HepG2 (cell line): ENCODE measurements around the gene CST4. TPM values are rescaled to one million over a fixed set of nuclear protein-coding genes. Genes with fewer than 3 reads are reported as not detected.

Experiments used
- ARNTL ChIP-seq: sonication (generic); formaldehyde crosslinking; IDR thresholded peaks from 2 replicates; pipeline ENCODE4 v1.4.0; 2020; ENCODE audit warnings: mild to moderate bottlenecking, missing genetic modification reagents
- FOXA3 ChIP-seq: IDR thresholded peaks from 2 replicates; pipeline ENCODE4 v1.6.1; 2016; ENCODE audit warnings: missing genetic modification reagents, missing compliant biosample characterization
- FOXK1 ChIP-seq: sonication (generic); formaldehyde crosslinking; IDR thresholded peaks from 2 replicates; pipeline ENCODE4 v1.4.0; 2020; ENCODE audit warnings: low read depth, missing genetic modification reagents, borderline replicate concordance
- GATA4 ChIP-seq: sonication (generic); IDR thresholded peaks from 2 replicates; pipeline ENCODE4 v1.6.1; 2016; ENCODE audit warnings: antibody characterized with exemption, low read depth, borderline replicate concordance
- GFI1 ChIP-seq: sonication (generic); formaldehyde crosslinking; IDR thresholded peaks from 2 replicates; pipeline ENCODE4 v1.5.0; 2020; ENCODE audit warnings: missing genetic modification reagents, mild to moderate bottlenecking, borderline replicate concordance
- KLF6 ChIP-seq: IDR thresholded peaks from 2 replicates; pipeline ENCODE4 v1.8.0; 2016; ENCODE audit warnings: missing biosample characterization, missing genetic modification reagents
- NFE2L2 ChIP-seq: fragments of 150-350 bp; IDR thresholded peaks from 2 replicates; pipeline ENCODE4 v1.6.1; 2014; ENCODE audit warnings: low read length
- SRY ChIP-seq: sonication (generic); formaldehyde crosslinking; IDR thresholded peaks from 2 replicates; pipeline ENCODE4 v1.8.0; 2022; ENCODE audit warnings: mild to moderate bottlenecking, missing genetic modification reagents
- STAG1 ChIP-seq: sonication (generic); formaldehyde crosslinking; IDR thresholded peaks from 2 replicates; pipeline ENCODE4 v1.4.0; 2020; ENCODE audit warnings: missing genetic modification reagents
- XRCC5 ChIP-seq: fragments of 200-400 bp; formaldehyde crosslinking; optimal IDR thresholded peaks from 2 replicates; pipeline ENCODE3; 2017; ENCODE audit warnings: mild to moderate bottlenecking, low read length
- ZBTB38 ChIP-seq: sonication (generic); formaldehyde crosslinking; IDR thresholded peaks from 2 replicates; pipeline ENCODE4 v1.5.1; 2020; ENCODE audit warnings: mild to moderate bottlenecking, missing genetic modification reagents
- ZBTB7A ChIP-seq: sonication (generic); formaldehyde crosslinking; IDR thresholded peaks from 2 replicates; pipeline ENCODE4 v1.8.0; 2022; ENCODE audit warnings: mild to moderate bottlenecking, missing genetic modification reagents
- ZNF326 ChIP-seq: sonication (generic); formaldehyde crosslinking; IDR thresholded peaks from 2 replicates; pipeline ENCODE4 v1.4.0; 2020; ENCODE audit warnings: missing genetic modification reagents, borderline replicate concordance
- ZNF530 ChIP-seq: sonication (generic); formaldehyde crosslinking; IDR thresholded peaks from 2 replicates; pipeline ENCODE4 v1.5.0; 2020; ENCODE audit warnings: low read depth, mild to moderate bottlenecking, missing genetic modification reagents
- ZNF549 ChIP-seq: sonication (generic); formaldehyde crosslinking; IDR thresholded peaks from 2 replicates; pipeline ENCODE4 v1.5.0; 2020; ENCODE audit warnings: missing genetic modification reagents
- ZNF780A ChIP-seq: sonication (generic); formaldehyde crosslinking; IDR thresholded peaks from 2 replicates; pipeline ENCODE4 v1.8.0; 2022; ENCODE audit warnings: mild to moderate bottlenecking, missing genetic modification reagents, moderate library complexity
- polyA plus RNA-seq, 8 experiments: library from polyadenylated mRNA; depleted of rRNA in 3 of 8; stranded (reverse) in 7 of 8; unstranded in 1 of 8; fragments of >200 nt; fragmentation: Illumina TruSeq in 4 of 8; extraction: Trizol in 4 of 8; gene quantifications; 2 replicates each; pipeline versions ENCODE4 v1.2.1 to v1.2.3, GENCODE V29; 2011 to 2016; ENCODE audit warnings: low read depth in 4 of 8, missing spikeins in 1 of 8, mixed read lengths in 1 of 8; ENCODE audit not compliant: insufficient read depth in 1 of 8
- total RNA-seq, 5 experiments: library from RNA; depleted of rRNA; stranded (reverse); fragments of >200 nt; fragmentation: Illumina TruSeq; extraction: Trizol; gene quantifications; 2 replicates each; pipeline ENCODE4 v1.2.3, GENCODE V29; 2016; ENCODE audit warnings: low read depth in 1 of 5
- TF ChIP-seq, protein P1 (sequence below): sonication (generic); formaldehyde crosslinking; IDR thresholded peaks from 2 replicates; pipeline ENCODE4 v1.4.0; 2020; ENCODE audit warnings: missing genetic modification reagents
- TF ChIP-seq, protein P2 (sequence below): sonication (generic); formaldehyde crosslinking; IDR thresholded peaks from 2 replicates; pipeline ENCODE4 v1.4.0; 2020; ENCODE audit warnings: mild to moderate bottlenecking, low read depth, missing genetic modification reagents
- TF ChIP-seq, protein P3 (sequence below): sonication (generic); formaldehyde crosslinking; IDR thresholded peaks from 2 replicates; pipeline ENCODE4 v1.5.0; 2020; ENCODE audit warnings: mild to moderate bottlenecking, missing genetic modification reagents
- TF ChIP-seq, protein P4 (sequence below), 2 experiments: IDR thresholded peaks; 2 replicates each; pipeline ENCODE4 v1.6.1; 2011 to 2012; ENCODE audit warnings: low read length in 2 of 2, borderline replicate concordance in 1 of 2, low read depth in 1 of 2, mild to moderate bottlenecking in 1 of 2, moderate library complexity in 1 of 2

Gene CST4
- total and polyA plus RNA-seq, 2 of the 13 experiments (the other 11 are each of a cell fraction or from before 2014, with no cell fraction given) = not detected

DNA sequence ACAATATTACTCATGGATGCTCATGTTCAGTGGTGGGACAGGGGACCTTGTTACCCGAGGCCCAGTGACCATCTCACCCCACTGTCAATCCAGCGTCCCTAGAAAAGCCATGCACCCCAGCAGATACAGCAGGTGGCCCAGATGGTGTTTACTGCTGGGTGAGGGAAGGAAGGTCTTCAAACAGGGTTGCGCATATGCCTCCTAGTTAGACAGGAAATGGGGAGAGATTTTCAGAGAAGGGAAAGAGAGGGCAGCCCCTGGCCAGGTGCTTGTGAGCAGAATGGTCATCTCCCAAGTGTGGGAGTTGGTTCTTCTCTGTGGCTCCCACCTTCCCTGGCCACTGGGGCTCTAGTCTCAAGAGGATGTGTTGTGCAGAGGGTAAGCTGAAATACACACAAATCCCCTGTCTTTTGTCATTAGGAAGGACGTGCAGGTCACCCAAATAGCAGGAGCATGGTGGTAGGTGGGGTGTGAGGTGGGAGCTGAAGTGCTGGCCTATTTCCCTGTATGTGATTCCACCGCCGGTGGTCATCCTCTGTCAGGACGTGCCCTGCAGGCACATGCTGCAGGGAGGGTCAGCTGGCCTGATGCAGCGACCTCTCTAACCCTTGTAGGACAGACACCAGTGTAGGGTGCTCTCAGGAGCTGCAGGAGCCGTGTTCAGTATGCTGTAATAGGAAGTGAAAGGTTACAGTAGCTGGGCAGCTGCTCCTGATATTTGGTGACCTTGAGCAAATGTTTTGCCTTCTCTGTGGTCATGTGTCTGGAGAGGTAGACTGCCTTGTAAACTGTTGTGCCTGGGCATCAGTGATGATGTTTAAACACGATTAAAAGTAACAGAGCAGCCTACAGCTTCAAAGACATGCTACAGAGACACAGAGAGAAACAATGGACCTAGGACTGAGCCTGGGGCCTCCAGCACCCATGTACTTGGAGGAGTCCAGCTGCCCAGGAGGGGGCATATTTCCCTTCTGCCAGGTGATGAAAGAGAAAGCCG, 47.9 kb downstream of the CST4 start (continued):
- TF ChIP-seq XRCC5 = peak; percentile 58
- TF ChIP-seq ZNF549 = no peak
- TF ChIP-seq NFE2L2 = no peak
- no peak for TF ChIP-seq ZNF530
- TF ChIP-seq ZNF780A (CRISPR knock-in tag) = 0 out of 2 replicates have a peak, but pooled peaks have one; percentile 51
- TF ChIP-seq, protein P1, sequence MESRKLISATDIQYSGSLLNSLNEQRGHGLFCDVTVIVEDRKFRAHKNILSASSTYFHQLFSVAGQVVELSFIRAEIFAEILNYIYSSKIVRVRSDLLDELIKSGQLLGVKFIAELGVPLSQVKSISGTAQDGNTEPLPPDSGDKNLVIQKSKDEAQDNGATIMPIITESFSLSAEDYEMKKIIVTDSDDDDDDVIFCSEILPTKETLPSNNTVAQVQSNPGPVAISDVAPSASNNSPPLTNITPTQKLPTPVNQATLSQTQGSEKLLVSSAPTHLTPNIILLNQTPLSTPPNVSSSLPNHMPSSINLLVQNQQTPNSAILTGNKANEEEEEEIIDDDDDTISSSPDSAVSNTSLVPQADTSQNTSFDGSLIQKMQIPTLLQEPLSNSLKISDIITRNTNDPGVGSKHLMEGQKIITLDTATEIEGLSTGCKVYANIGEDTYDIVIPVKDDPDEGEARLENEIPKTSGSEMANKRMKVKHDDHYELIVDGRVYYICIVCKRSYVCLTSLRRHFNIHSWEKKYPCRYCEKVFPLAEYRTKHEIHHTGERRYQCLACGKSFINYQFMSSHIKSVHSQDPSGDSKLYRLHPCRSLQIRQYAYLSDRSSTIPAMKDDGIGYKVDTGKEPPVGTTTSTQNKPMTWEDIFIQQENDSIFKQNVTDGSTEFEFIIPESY (CRISPR knock-in tag) = 0 out of 2 replicates have a peak, but pooled peaks have one; percentile 46
- no peak for TF ChIP-seq ZBTB7A
- TF ChIP-seq GATA4 = no peak
- no peak; the same call in 1 of the 2 replicates for TF ChIP-seq ZBTB38 (CRISPR knock-in tag)
- no peak for TF ChIP-seq ZNF326 (CRISPR knock-in tag)
- peak; percentile 21; the same call in 1 of the 2 replicates for TF ChIP-seq STAG1 (CRISPR knock-in tag)
- TF ChIP-seq, protein P2, sequence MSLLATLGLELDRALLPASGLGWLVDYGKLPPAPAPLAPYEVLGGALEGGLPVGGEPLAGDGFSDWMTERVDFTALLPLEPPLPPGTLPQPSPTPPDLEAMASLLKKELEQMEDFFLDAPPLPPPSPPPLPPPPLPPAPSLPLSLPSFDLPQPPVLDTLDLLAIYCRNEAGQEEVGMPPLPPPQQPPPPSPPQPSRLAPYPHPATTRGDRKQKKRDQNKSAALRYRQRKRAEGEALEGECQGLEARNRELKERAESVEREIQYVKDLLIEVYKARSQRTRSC (CRISPR knock-in tag) = no peak
- TF ChIP-seq, protein P3, sequence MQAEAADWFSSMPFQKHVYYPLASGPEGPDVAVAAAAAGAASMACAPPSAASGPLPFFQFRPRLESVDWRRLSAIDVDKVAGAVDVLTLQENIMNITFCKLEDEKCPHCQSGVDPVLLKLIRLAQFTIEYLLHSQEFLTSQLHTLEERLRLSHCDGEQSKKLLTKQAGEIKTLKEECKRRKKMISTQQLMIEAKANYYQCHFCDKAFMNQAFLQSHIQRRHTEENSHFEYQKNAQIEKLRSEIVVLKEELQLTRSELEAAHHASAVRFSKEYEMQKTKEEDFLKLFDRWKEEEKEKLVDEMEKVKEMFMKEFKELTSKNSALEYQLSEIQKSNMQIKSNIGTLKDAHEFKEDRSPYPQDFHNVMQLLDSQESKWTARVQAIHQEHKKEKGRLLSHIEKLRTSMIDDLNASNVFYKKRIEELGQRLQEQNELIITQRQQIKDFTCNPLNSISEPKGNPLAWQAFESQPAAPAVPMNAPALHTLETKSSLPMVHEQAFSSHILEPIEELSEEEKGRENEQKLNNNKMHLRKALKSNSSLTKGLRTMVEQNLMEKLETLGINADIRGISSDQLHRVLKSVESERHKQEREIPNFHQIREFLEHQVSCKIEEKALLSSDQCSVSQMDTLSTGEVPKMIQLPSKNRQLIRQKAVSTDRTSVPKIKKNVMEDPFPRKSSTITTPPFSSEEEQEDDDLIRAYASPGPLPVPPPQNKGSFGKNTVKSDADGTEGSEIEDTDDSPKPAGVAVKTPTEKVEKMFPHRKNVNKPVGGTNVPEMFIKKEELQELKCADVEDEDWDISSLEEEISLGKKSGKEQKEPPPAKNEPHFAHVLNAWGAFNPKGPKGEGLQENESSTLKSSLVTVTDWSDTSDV (CRISPR knock-in tag) = no peak
- peak; percentile 36; the same call in 1 of the 2 replicates for TF ChIP-seq SRY (CRISPR knock-in tag)
- peak; percentile 88; the same call in 1 of the 2 replicates for TF ChIP-seq FOXK1 (CRISPR knock-in tag)
- TF ChIP-seq, protein P4, sequence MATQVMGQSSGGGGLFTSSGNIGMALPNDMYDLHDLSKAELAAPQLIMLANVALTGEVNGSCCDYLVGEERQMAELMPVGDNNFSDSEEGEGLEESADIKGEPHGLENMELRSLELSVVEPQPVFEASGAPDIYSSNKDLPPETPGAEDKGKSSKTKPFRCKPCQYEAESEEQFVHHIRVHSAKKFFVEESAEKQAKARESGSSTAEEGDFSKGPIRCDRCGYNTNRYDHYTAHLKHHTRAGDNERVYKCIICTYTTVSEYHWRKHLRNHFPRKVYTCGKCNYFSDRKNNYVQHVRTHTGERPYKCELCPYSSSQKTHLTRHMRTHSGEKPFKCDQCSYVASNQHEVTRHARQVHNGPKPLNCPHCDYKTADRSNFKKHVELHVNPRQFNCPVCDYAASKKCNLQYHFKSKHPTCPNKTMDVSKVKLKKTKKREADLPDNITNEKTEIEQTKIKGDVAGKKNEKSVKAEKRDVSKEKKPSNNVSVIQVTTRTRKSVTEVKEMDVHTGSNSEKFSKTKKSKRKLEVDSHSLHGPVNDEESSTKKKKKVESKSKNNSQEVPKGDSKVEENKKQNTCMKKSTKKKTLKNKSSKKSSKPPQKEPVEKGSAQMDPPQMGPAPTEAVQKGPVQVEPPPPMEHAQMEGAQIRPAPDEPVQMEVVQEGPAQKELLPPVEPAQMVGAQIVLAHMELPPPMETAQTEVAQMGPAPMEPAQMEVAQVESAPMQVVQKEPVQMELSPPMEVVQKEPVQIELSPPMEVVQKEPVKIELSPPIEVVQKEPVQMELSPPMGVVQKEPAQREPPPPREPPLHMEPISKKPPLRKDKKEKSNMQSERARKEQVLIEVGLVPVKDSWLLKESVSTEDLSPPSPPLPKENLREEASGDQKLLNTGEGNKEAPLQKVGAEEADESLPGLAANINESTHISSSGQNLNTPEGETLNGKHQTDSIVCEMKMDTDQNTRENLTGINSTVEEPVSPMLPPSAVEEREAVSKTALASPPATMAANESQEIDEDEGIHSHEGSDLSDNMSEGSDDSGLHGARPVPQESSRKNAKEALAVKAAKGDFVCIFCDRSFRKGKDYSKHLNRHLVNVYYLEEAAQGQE (IDR thresholded peaks at IDR 0.05; ENCODE audit: borderline replicate concordance in 1 of 2, low read depth in 1 of 2, low read length in 2 of 2) = no peak; a peak in 1 of 4 replicates
- peak; percentile 53 for TF ChIP-seq KLF6 (CRISPR knock-in tag)
- TF ChIP-seq FOXA3 (CRISPR knock-in tag) = peak; percentile 78
- peak; percentile 63; the same call in 1 of the 2 replicates for TF ChIP-seq ARNTL (CRISPR knock-in tag)
- TF ChIP-seq GFI1 (CRISPR knock-in tag) = no peak
